ENCODE results near the gene R3HCC1L.

Gene R3HCC1L

DNA sequence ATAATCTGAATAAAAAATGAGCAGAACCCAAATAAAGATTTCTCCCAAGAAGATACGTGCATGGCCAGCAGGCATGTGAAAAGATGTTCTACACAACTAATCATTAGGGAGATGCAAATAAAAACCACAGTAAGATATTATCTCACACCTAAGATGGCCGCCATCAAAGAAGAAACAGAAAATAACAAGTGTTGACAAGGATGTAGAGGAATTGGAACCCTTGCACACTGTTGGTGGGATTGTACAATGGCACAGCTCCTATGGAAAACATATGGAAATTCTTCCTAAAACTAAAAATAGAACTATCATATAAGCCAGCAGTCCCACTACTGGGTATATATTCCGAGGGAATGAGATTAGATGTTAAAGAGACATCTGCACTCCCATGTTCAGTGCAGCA lies 60.2 kb downstream of the R3HCC1L start:
- Histone ChIP-seq H3K9me3 (no peaks in the 10 kb centered on the region), H3K36me3 (0 out of 2 replicates have a peak, but pooled peaks cover 2% of the 10 kb centered on the region), H3K4me1 (no peaks in the 10 kb centered on the region), H3K4me3 (ENCODE audit: low read depth, low read length) (no peak overlapping the region), H3K27me3 (no peaks in the 10 kb centered on the region)
- TF ChIP-seq, protein P1, sequence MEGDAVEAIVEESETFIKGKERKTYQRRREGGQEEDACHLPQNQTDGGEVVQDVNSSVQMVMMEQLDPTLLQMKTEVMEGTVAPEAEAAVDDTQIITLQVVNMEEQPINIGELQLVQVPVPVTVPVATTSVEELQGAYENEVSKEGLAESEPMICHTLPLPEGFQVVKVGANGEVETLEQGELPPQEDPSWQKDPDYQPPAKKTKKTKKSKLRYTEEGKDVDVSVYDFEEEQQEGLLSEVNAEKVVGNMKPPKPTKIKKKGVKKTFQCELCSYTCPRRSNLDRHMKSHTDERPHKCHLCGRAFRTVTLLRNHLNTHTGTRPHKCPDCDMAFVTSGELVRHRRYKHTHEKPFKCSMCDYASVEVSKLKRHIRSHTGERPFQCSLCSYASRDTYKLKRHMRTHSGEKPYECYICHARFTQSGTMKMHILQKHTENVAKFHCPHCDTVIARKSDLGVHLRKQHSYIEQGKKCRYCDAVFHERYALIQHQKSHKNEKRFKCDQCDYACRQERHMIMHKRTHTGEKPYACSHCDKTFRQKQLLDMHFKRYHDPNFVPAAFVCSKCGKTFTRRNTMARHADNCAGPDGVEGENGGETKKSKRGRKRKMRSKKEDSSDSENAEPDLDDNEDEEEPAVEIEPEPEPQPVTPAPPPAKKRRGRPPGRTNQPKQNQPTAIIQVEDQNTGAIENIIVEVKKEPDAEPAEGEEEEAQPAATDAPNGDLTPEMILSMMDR (IDR thresholded peaks at IDR 0.05; ENCODE audit: low read depth, low read length), result no peak
- no peak for DNase-seq

DNA sequence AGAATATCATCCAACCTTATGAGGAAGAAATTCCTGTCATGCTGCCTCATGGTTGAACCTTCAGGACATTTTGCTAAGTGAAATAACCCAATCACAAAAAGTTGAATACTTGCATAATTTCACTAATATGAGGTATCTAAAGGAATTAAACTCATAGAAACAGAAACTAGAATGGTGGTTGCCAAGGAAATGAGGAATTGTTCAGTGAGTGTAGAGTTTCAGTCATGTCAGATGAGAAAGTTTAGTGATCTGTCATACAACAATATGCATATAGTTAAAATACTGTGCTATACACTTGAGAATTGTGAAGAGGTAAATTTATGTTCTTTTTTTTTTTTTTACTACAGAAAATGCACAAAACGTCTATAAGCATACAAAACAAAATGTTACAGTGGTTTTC lies 60.7 kb downstream of the R3HCC1L start:
- TF ChIP-seq, protein P1 (IDR thresholded peaks at IDR 0.05; ENCODE audit: low read depth, low read length), result no peak
- Histone ChIP-seq H3K4me1 (no peaks in the 10 kb centered on the region), H3K4me3 (ENCODE audit: low read depth, low read length) (no peak overlapping the region), H3K27me3 (no peaks in the 10 kb centered on the region), H3K36me3 (0 out of 2 replicates have a peak, but pooled peaks cover 2% of the 10 kb centered on the region), H3K9me3 (no peaks in the 10 kb centered on the region)
- DNase-seq, result no peak

DNA sequence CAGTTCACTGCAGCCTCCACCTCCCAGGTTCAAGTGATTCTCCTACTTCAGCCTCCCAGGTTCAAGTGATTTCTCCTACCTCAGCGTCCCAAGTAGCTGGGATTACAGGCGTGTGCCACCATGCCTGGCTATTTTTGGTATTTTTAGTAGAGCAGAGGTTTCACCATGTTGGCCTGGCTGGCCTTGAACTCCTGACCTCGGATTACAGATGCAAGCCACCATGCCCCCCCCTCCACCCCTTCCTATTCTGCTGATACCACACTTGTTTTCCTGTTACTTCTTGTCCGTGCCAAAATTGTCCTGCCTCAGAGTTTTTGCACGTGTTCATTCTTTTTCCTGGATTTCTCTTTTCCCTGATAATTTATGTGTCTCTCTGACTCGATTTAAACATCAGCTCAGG lies 62.5 kb downstream of the R3HCC1L start:
- H3K4me3 ChIP-seq (ENCODE audit: low read depth, low read length), result no peak overlapping the region
- H3K4me1 ChIP-seq, result no peaks in the 10 kb centered on the region
- TF ChIP-seq, protein P1 (IDR thresholded peaks at IDR 0.05; ENCODE audit: low read depth, low read length), result no peak
- H3K36me3 ChIP-seq, result 0 out of 2 replicates have a peak, but pooled peaks cover 2% of the 10 kb centered on the region
- no peaks in the 10 kb centered on the region for H3K9me3 ChIP-seq
- DNase-seq, result no peak
- H3K27me3 ChIP-seq, result no peaks in the 10 kb centered on the region

DNA sequence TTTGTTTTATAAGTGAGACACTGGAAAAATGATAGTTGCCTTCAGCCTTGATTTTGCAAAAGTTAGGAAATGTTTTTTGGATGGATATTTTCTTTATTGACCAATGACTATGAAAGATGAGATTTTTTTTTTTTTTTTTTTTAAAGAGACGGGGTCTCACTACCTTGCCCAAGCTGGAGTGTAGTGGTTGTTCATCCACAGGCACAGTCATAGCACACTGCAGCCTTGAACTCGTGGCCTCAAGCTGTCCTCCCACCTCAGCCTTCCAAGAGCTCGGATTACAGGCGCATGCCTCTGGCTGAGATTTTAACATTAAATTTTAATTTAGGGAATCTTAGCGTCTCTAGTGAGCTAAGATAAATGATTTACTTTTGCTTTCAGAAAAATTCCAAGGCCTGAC lies 67.3 kb downstream of the R3HCC1L start:
- Histone ChIP-seq H3K27me3 (no peaks in the 10 kb centered on the region), H3K36me3 (no peaks in the 10 kb centered on the region), H3K9me3 (no peaks in the 10 kb centered on the region), H3K4me1 (no peaks in the 10 kb centered on the region), H3K4me3 (ENCODE audit: low read depth, low read length) (no peak overlapping the region)
- DNase-seq, result no peak
- TF ChIP-seq, protein P1 (IDR thresholded peaks at IDR 0.05; ENCODE audit: low read depth, low read length), result no peak

DNA sequence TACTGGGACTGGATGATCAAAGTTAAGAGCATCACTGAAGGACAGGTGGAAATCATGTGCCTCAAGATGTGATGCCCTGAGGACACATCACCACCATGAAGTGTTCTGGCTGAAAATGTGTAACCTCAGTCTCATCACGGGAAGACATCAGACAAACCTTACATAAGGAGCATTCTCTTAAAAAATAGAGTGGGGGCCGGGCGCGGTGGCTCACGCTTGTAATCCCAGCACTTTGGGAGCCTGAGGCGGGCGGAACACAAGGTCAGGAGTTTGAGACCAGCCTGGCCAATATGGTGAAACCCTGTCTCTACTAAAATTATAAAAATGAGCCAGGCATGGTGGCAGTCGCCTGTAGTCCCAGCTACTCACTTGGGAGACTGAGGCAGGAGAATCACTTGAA lies 67.9 kb downstream of the R3HCC1L start:
- no peak for DNase-seq
- TF ChIP-seq, protein P1 (IDR thresholded peaks at IDR 0.05; ENCODE audit: low read depth, low read length), result no peak

DNA sequence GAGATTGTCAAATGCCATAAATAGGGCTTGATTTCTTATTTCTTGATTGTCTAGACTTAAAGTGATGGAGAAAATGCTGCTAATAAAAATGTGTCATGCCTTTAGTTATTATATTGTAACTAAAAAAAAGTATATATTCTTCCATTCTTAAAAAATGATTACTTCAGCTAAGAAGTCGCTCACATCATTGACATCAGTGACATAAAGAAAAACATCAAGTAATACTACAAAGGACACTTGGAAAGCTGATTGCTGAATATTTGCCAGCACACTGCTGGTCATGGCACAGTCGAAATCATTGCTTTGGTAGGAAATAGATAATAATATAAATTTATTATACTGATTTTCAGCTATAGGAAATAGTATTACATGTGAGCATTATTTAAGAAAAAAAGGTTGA lies 70.9 kb downstream of the R3HCC1L start:
- Histone ChIP-seq H3K27me3 (no peaks in the 10 kb centered on the region), H3K4me3 (ENCODE audit: low read depth, low read length) (no peak overlapping the region), H3K9me3 (no peaks in the 10 kb centered on the region), H3K36me3 (no peaks in the 10 kb centered on the region), H3K4me1 (no peaks in the 10 kb centered on the region)
- TF ChIP-seq, protein P1 (IDR thresholded peaks at IDR 0.05; ENCODE audit: low read depth, low read length), result no peak
- no peak for DNase-seq

More for the DNA sequence above, 67.9 kb downstream of the R3HCC1L start:
- Histone ChIP-seq H3K4me3 (ENCODE audit: low read depth, low read length) (no peak overlapping the region), H3K27me3 (no peaks in the 10 kb centered on the region), H3K4me1 (no peaks in the 10 kb centered on the region), H3K9me3 (no peaks in the 10 kb centered on the region), H3K36me3 (no peaks in the 10 kb centered on the region)

Data from BE2C (cell line).